GM19351 (cell line): ENCODE results near the gene PIK3R1.

Source experiments
- ATAC-seq: cut with Tn5 transposase; IDR thresholded peaks from one replicate; pipeline ENCODE4 v1.9.1; 2021; ENCODE audit warnings: mild to moderate bottlenecking, moderate library complexity; ENCODE audit not compliant: unreplicated experiment

PIK3R1 gene

DNA sequence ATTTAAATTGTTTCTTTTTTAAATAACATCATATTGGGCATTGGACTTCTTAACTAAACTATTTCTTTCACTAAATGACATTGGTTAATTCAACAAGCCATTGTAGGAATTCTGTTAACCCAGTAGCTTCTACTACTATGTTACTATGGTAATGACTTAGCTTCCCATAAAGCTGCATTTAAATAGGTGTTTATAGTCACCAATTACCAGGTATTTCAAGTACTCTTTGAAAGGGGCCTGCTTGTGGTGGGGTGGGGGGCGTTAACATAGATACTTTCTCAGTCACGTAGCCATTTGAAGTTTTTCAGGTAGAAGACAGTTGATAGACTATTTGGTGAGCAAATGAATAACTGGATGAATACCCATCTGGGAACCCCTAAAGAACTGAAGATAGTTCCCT lies 34.0 kb downstream of the PIK3R1 start:
- no peak for ATAC-seq

DNA sequence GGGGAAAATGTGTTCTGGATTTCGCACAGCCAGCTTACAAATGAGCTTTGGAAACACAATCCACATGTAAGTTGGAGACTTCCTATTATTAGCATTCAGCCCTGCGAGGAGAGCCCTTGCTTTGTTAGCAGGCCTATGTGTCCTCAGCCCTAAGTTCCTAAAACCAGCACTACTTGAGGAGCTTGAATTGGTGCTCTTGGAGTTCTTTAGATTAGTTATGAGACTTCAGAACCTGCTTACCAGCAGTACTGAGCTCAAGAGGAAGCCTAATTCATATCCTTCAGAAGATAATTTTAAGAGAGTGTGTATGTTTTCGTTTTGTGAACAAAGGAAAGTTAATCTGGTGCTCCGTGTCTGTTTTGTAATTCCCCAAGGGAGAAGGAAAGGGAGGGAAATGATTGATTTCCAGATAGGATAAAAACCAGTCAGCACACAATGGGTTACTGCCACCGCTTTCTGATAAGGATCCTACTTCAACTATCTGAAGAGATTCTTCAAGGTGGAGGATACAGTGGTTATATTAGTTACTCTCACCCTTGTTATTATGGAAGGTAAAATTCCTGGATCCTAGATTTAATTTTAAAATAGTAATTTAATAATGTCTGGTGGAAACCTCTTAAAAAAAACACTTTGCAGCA lies 35.2 kb downstream of the PIK3R1 start:
- no peak for ATAC-seq

DNA sequence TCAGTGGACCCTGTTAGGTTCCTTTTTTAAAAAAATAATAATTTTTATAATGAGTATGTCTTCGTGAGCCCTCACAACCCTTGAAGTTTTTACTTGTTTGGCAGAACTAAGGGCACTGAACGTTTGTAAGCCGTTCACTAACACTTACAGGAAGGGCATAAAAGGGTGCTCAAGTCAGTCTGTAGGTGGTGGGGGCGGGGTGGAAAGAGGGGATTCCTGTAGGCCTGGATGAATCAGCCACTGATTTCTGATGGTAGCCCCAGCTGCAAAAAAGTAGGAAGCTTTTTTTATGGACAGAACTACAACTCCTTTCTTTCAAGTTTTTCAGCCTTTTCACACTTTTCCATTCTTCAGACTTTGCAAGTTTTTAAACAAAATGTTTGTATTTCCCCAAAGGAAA lies 35.8 kb downstream of the PIK3R1 start:
- ATAC-seq, result no peak

DNA sequence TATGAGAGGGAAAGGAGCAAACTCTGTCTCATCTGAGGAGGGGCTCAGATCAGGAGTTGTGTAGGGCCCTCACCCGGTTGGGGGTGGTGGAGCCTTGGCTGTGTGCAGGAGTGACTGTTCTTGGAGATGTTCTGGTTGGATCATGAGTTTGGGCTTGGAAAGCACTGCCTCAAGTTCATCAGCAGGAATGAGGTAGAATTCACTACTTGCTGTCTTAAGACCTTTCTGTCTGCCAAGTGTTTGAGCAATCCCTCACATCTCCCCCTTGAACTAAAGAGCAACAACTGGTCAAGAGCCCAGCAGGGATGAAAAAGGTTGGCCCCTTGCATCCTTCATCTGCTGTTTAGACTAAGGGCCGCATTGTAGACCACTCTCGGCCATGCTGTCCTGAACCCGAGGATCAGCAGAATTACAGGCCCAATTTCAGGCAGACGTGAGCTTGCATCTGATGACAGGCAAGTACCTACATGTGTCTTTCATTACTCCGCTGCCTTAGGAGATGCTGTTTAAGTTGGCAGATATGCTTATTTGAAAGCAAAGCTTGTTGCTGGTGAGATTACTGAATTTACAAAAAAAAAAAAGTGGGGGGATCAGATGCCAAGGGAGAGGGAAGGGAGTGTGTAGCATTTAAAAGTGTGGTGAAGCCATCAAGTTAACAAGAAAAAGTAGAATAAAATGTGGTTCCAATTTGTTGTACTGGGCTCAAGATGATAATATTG lies 36.4 kb downstream of the PIK3R1 start:
- ATAC-seq, result no peak

DNA sequence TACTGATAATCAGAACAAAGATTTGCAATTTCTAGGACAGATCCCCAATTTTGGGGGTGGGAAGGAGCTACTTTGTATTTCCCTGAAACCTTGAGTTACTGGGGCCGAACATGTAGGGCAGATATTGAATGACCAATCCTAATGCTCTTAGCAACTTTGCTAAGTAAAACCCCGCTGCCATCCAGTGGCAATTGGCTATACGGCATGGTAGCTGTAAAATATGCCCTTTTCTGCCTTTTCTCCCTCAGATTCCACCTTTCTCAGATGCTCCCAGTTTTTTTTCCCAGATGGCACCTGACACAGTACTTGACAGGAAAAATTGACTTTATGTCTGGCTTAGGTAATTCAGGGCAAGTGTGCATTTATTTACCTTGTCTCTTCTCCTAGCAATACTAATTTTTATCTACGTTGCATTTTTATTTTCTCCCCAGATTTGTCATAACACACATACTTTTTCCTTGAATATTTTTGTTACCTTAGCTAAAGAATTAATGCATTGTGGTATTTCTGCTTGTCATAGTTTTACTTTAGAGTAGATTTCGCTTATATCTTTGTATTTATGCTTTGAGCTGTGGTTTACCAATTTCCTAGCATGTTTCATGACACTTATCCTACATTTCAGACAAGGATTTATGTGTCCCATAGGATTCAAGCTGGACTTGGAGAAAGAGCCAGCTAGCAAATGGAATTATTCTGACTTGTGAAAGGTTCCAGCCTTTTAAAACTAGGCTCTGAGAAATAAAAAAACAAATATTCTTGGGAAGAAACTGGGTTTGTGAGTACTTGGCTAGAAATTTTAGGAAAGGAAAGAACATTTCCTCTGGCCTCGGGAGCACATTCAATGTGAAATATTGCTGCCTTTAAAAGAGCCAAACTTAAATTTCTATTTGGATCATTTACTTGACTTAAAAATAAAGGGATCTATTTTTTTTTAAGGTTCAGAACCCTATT lies 37.4 kb downstream of the PIK3R1 start:
- peak; percentile 83 for ATAC-seq

DNA sequence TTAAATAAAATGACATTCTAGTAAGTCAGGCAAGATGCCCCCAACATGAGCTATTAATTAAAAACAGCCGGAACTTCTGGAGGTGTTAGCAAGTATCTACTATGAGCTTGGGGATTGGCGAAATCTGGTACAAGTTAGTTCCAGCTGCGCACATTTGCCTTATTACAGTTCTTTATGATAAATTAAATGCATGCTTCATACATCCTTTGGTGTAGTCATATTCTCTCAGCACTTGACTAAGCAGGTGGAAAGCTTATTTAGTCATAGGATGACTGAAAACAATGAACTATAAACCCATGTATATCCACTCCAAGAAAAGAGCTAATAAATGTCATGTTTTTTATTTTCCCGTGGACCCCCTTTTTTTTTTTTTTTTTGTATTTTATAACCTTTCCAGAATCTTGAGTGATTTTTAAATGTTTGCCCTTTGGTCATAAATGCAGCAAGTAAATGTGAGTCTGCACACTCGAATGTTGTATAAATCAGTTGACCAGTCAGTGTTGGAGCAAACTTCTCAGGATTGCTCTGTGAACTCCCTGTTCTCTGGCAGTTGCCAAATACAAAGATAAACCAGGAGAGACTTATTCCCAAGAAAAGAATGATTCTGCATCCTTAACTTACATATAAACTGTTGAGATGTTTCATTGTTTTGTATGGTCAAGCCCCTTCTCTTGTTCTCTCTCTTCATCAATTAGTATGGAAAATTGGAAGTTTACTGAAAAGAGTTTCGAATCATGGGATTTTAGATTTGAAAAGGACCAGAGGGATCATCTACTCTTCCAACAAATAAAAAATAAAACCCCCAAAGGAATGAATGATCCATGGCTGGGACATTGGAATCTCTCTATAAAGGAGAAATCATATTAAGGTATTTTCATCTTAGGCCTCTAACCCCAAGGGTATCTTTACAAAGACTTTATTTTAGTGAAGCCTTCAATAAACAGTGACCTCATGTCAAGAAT lies 38.3 kb downstream of the PIK3R1 start:
- no peak for ATAC-seq

DNA sequence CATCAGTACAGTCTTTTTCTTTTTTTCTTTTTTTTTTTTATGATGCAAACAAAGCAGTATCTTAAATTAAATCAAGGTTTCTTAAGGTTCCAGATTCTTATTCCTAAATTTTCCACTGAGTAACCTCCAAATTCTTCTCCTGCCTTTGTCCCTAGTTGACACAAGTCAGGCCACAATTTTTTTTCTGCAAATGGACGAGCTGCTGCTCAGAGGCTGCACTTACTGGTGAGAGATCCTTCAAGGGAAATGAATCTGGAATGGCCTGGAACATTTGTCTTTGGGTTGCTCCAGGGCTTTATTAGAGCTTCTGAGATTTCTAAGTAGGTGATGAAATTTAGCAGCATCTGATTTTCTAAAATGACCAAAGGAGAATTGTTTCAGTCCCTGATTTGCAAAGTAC lies 39.3 kb downstream of the PIK3R1 start:
- ATAC-seq, result no peak

DNA sequence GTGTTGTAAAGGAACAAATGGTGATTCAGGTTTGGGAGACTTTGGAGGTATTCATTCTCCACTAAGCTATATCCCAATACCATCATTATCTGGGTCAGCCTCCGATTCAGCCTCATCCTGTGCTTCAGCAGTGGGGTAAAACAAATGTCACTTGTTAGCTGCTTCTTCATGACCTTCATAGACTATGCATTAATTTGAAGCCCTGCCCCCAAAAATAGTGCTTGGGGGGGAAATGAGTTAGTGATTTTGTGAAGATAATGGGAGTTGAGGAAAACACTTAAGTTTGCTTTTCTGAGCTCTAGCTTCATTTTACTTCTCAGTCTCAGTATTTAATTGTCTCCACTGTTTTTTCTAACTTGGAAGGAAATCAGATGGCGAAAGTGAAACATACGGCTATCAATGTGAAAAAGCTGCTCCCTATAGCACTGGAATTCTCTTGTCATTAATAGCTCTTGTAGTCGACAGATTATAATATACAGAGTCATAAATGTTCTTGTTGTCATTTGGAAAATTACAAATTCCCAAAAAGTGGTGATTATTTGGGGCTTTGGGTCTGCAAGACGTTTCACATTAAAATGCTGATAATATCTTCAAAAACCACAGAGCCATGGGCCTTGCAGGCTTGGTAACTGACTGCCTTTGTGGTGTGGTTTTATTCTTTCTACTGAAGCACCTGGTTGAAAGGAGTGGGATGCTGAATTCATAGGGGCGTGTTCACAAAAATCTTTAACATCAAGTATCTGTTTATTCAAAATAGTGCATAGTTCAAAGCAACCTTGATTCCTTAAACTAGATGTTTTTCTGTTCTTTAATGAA lies 40.0 kb downstream of the PIK3R1 start:
- no peak for ATAC-seq

DNA sequence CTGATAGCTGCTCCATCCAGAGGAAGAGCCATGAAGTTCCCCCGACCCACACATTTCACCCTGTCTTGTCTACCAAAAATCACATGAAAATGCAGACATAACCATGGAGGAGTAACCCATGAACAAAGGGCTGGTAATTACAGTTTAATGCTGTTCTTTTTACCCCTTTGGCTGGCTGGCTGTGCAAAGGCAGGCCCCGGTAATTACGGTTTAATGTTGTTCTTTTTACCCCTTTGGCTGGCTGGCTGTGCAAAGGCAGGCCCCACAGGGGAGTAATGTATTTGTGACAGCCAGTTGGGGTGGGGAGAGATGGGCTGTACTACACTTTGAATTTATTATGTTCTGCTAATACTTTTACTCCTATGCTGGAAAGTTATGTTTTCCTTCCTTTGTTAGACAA lies 41.7 kb downstream of the PIK3R1 start:
- no peak for ATAC-seq

DNA sequence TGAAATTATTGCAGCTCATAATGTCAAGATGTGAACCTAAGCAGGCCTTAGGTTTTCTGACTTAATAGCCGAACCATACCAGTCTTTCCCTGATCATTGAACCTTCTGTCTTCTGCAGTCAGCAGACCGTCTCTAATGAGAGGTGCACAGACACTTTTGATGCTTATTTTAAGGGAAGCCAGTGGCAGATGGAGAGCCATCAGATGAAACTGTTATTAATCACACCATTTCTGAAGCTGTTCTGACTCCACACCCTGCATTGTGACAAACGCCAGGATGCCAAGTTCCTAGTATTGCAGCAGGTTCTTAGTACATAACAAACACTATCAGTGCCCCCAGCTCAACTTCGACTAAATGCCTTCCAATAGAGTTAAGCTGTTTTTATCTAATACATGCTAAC lies 43.0 kb downstream of the PIK3R1 start:
- ATAC-seq, result no peak

DNA sequence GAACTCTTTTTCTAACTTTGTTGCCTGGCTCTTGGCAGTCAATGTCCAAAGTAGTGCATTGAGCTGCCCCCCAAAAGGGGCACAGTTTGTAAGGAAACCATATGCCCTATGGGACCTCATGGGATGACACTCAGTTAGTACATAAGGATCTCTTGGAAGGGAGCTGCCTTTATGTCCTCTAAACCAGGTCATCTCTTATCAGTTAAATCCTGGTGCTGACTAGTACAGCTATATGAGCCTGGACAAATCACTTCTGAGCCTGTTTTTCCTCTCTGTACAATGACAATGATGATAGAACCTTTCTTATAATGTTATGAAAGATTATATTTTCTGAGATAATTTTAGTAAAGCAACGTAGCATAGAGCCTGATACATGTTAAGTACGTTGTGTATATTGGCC lies 44.1 kb downstream of the PIK3R1 start:
- no peak for ATAC-seq

DNA sequence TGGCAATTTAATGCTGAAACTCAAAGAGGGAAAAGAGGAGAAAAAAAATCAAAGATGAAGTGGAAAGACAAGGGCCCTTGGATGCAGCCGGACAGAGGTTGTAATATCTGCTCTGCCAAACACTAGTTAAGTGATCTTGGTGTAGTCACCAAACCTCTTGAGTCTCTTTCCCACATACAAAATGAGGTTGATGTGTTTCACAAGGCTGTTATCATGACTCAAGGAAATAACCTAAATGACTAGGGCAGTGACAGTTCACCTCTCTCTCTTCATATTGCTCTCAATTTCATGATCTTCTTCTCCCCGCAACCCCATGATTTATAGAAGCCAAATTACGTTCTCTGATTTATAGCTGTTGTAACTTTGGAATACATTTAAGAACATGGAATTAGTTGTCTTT lies 44.9 kb downstream of the PIK3R1 start:
- no peak for ATAC-seq

DNA sequence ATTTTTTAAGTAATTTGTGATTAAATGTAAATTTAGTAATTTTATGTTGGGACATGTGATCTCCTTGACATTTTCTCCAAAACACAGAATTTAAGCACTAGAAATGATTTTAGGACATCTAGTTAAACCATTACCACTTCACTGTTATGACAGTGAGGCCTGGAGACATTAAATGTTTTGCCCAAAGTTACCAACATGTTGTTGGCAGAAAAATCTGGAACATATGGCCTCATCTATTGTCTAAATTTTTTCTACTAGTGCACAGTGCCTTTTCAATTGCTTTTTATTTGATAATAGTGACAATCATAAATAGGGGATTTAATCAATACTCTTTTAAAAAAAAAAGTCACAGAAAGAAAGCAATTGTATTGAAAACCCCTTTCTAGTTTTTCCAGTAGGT lies 45.6 kb downstream of the PIK3R1 start:
- no peak for ATAC-seq

DNA sequence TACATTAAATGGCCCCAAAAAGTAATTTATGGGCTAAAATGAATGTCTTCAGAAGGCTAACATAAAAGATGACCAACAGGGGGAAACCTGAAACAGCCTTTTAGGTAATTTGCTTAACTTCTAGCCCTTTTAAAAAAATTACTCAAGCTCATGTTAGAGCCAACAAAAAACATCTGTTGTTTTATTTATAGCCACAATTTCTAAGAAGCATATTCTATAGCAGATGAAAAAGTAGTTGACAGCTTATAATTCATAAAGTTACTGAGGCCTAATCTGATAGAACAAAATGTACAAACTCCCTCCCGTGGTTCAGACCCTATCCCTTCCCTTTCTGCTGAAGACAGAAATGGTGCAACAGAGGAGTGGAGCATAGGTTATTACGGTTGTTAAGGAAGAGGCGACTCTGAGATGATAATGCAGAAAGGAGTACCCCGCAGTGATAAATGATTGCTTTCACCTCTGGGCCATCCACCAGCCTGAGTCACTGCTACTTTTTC lies 46.1 kb downstream of the PIK3R1 start:
- ATAC-seq, result peak; percentile 46

DNA sequence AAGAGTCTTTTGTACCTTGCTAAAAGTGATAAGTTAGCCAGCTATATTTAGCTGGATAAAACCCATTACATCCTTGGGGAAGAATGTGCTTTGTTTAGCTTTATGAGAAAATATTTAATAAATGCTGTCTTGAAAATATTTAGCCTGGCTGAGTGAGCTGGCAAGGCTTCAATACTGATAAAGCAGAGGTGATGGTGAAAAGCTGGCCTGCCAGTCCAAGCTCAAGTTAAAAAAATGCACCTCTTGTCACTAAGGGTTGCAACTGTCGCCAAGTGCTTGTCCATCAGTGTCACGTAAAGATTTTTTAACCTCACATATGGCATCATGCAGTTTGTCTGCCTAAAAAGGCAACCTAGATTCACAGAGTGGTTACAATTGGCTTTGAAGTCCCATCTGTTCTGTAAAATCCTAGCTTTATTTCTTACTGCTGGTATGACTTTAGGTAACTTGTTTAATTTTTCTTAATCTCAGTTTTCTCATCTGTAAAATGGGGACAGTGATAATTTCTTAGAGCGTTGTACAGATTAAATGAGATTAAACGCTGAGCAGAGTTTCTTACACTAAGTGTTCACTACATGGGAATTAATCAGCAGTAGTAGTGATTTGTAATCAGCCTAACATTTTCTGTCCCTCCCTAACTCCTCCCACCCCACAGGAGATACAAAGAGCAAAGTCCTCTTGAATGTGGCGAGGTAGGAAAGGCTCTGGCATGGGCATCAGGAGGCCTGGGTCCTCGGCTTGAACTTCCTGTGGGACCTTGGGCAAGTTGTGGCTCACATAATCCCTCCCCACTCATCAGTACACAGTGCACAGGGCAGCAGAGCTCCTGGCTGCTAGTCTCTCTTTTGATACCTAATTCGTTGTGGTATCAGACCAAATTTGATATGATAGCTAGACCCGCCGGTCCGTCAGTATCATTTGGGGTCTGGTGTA lies 48.7 kb downstream of the PIK3R1 start:
- ATAC-seq, result no peak

DNA sequence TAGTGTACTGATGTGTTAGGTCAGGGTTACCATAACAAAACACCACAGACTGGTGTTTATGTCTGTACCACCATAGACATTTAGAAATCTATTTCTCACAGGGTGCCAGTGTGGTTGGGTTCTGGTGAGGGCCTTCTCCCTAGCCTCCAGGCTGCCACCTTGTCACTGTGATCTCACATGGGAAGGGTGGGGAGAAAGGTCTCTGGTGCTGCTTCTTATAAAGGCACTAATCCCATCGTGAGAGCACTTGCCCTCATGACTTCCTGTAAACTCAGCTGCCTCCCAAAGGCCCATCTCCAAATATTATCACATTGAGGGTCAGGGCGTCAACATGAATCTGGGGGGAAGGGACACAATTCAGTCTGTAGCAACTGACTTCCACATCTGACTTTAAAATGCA lies 49.8 kb downstream of the PIK3R1 start:
- ATAC-seq, result no peak

DNA sequence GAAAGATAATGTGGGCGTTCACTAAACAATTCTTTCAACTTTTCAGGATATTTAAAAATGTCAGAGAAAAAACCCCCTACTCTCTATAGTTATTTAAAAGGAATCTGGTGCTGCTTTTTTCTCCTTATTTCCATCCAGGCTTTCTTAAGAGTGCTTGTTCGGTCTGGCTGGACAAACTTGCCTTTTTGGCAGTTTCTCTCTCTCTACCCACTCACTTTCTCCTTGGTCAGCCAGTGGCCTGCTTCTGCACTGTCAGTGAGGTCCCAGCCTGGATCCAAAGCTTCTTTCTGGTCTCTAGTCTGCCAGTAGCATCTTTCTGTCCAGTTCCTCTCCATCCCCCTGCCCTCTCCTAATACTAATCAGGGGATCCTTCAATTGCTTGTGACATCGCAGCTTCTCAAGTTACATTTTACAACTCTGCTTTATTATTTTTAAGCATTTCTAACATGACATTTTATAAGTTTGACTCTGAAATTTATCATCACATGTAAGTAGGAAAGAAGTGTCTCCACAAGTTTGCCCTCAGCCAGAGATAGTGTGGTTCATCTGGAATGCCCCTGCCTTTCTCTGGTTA lies 50.4 kb downstream of the PIK3R1 start:
- no peak for ATAC-seq

DNA sequence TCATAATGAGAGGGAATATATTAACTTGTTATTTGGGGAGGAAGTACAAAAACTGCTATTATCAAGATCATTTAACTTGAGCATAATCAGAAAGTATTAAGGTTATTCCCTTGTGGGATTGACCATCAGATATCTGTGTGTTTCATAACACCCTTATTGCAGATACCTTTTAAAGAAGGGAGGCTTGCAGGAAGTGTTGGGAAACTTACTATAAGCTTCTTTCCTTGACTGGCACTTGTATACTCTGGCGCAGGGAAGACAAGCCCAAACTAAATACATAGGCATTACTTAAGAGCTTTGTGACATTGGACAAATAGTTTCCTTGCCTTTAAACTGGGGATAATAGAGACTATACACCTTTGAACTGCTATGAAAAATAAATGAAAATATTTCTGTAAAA lies 50.9 kb downstream of the PIK3R1 start:
- ATAC-seq, result no peak
